Myocyte (in vitro differentiated cells): Measurements from ENCODE around the gene BTBD3. TPM values are rescaled to one million over a fixed set of nuclear protein-coding genes. Genes with fewer than 3 reads are reported as not detected.
A peak's percentile ranks its signal among the peaks of the same experiment; 100 is the strongest.

ENCODE experiments used
- DNase-seq: peaks from one replicate; pipeline ENCODE4 v3.0.0-alpha.2; 2012; ENCODE audit warnings: low read depth
- total RNA-seq: library from RNA; depleted of rRNA; stranded (reverse); fragments of >200 nt; gene quantifications from 2 replicates; pipeline ENCODE4 v1.2.3, GENCODE V29; 2014

BTBD3 gene
- total RNA-seq, 1 donor from 2014 or later: 30.5 TPM

DNA sequence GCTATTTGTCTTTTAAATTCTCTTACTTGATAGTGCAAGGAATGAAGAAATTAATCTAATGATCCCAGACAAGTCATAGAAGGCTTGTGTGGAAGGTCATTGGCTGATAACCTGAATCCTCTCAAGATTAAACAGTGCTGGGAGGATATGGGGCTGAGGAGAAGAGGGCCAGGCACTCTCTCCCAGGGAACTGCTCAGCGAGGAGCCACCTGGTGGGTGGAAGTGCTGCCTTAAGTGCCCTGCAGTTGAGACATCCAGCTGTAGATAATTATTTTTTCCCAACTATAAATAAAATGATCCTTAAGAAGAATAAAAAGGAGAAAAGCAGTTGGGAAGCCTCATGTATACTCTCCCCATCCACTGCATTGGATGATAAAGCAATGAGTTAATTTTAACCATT, 47.9 kb downstream of the BTBD3 start:
- peak; percentile 3 for DNase-seq

DNA sequence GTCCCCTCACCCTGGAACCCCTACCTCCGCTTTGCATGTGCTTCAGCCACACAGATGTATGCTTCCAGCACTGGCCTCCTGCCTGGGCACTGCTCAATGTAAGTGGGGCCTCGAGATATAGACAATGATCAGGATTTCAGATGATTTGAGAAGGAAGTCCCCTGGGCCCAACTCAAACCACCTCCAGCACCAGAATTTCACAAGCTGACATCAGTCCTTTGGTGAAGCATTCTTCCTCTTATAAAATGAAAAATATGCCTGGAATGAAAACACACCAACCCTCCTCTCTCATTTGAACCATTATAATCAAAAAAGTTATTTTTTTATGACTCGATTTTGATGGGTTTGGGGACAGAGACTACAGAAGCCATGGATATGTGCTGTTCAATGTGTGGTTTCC, 48.5 kb downstream of the BTBD3 start:
- DNase-seq: no peak

DNA sequence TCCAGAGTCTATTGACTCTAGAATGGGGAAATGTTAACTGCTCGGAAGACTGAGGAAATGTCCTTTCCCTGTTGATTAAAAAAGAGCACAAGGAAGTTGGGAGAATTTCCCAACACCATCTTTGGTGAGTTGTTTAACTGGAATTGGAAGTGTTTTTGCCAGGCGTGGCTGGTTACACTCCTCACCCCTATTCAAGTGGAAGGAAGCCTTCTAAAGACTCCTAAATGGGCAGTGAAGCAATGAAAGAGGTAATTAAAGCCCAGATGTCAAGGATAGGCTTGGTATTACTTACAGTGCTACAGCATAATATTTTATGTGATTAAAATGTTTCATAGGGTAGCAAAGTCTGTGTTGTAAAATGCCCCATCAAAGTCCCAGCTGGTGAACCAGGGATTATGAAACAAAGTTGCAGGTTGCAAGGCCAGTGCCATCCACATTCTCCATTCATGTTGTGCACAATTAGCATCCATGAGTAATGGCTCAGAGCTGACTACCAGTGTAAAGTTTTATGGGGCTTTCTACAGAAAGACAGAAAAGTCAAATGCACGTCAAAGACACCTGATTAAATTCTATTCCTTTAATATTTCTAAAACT, 52.6 kb downstream of the BTBD3 start:
- no peak for DNase-seq

DNA sequence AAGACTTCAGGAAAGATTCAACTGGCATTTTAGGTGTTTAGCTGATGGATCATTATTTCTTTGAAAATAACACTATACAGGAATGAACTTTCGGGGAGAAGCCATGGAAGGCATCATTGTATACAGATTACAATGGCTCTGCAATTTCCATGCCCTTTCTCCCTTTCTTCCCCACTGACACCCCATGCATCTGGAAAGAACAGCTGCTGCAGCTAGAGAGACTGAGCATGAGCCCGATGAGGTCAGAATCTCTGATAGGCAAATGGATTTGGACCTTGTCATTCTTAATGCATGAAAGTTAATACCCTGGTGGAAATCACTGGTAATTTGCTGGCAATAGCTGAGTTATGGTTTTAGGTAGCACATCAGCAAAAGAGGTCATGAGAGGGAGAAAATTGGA, 54.8 kb downstream of the BTBD3 start:
- DNase-seq: no peak
